Neural progenitor cell (in vitro differentiated cells): Measurements from ENCODE around the gene ATG5. TPM values are rescaled to one million over a fixed set of nuclear protein-coding genes. Genes with fewer than 3 reads are reported as not detected.

Source experiments
- DNase-seq: peaks from one replicate; pipeline ENCODE4 v3.0.0-alpha.2; 2016; ENCODE audit warnings: low spot score
- H2AFZ ChIP-seq: fragments of 200-600 bp; sonication (generic); replicated peaks from 2 replicates; pipeline ENCODE4 v1.6.1; 2016; ENCODE audit warnings: antibody characterized with exemption
- H3F3A ChIP-seq: fragments of 200-600 bp; sonication (generic); 2 replicates; pipeline ENCODE4 v1.6.1; 2016; ENCODE audit warnings: antibody characterized with exemption, low read depth
- H3K27ac ChIP-seq: fragments of 200-600 bp; sonication (generic); 2 replicates; pipeline ENCODE4 v1.5.1; 2016; ENCODE audit warnings: mild to moderate bottlenecking
- H3K27me3 ChIP-seq: fragments of 200-600 bp; sonication (generic); 2 replicates; pipeline ENCODE4 v1.6.1; 2016; ENCODE audit warnings: mild to moderate bottlenecking, moderate library complexity
- H3K36me3 ChIP-seq: fragments of 200-600 bp; sonication (generic); 2 replicates; pipeline ENCODE4 v1.5.1; 2016
- H3K4me1 ChIP-seq: fragments of 200-600 bp; sonication (generic); 2 replicates; pipeline ENCODE4 v1.6.1; 2016; ENCODE audit warnings: mixed run types
- H3K4me2 ChIP-seq: fragments of 200-600 bp; sonication (generic); 2 replicates; pipeline ENCODE4 v1.6.1; 2016
- H3K4me3 ChIP-seq: fragments of 200-600 bp; sonication (generic); 2 replicates; pipeline ENCODE4 v1.5.1; 2016
- H3K79me2 ChIP-seq: fragments of 200-600 bp; sonication (generic); 2 replicates; pipeline ENCODE4 v1.6.1; 2016; ENCODE audit warnings: low read depth
- H3K9ac ChIP-seq: fragments of 200-600 bp; sonication (generic); 2 replicates; pipeline ENCODE4 v1.6.1; 2016
- H3K9me3 ChIP-seq: fragments of 200-600 bp; sonication (generic); 2 replicates; pipeline ENCODE4 v1.5.1; 2016; ENCODE audit warnings: low read depth
- H4K20me1 ChIP-seq: fragments of 200-600 bp; sonication (generic); 2 replicates; pipeline ENCODE4 v1.6.1; 2016; ENCODE audit warnings: low read depth
- H3K27ac Mint-ChIP-seq: 3 replicates; pipeline ENCODE4 v1.8.0; 2021; ENCODE audit warnings: mixed read lengths
- H3K27me3 Mint-ChIP-seq: 2 replicates; pipeline ENCODE4 v1.8.0; 2022; ENCODE audit warnings: low read depth, mild to moderate bottlenecking, inconsistent platforms, moderate library complexity, mixed read lengths; ENCODE audit not compliant: insufficient read depth
- H3K36me3 Mint-ChIP-seq: 3 replicates; pipeline ENCODE4 v1.8.0; 2021; ENCODE audit warnings: mixed read lengths
- H3K4me1 Mint-ChIP-seq: 3 replicates; pipeline ENCODE4 v1.8.0; 2021; ENCODE audit warnings: mixed read lengths
- H3K4me3 Mint-ChIP-seq: 3 replicates; pipeline ENCODE4 v1.8.0; 2021; ENCODE audit warnings: mild to moderate bottlenecking, moderate library complexity, mixed read lengths
- H3K9me3 Mint-ChIP-seq: 3 replicates; pipeline ENCODE4 v1.8.0; 2020; ENCODE audit warnings: mixed read lengths
- EZH2 ChIP-seq: fragments of 200-600 bp; sonication (generic); IDR thresholded peaks from 2 replicates; pipeline ENCODE4 v1.6.1; 2017; ENCODE audit warnings: antibody characterized with exemption, mild to moderate bottlenecking, moderate library complexity
- EZH2phosphoT487 ChIP-seq: fragments of 200-600 bp; sonication (generic); IDR thresholded peaks from 2 replicates; pipeline ENCODE4 v1.6.1; 2017; ENCODE audit warnings: antibody characterized with exemption
- total RNA-seq: library from RNA; depleted of rRNA; stranded (reverse); fragments of >200 nt; gene quantifications from 2 replicates; pipeline ENCODE4 v1.2.3, GENCODE V29; 2015; ENCODE audit warnings: low replicate concordance
- TF ChIP-seq, protein P1 (sequence below): fragments of 200-600 bp; sonication (generic); IDR thresholded peaks from 2 replicates; pipeline ENCODE4 v1.5.1; 2017; ENCODE audit warnings: antibody characterized with exemption, mild to moderate bottlenecking

ATG5 gene
- total RNA-seq, 1 donor from 2014 or later: 45.0 TPM

- no peak overlapping the region for H3K9ac ChIP-seq
- no peak overlapping the region for H2AFZ ChIP-seq
- H3K27me3 ChIP-seq: no peaks in the 10 kb centered on the region
- H3K9me3 ChIP-seq: no peaks in the 10 kb centered on the region
- Mint-ChIP-seq H3K4me3 (no peak overlapping the region), H3K9me3 (no peaks in the 10 kb centered on the region), H3K36me3 (no peaks in the 10 kb centered on the region), H3K27me3 (peaks cover 6% of the 10 kb centered on the region), H3K27ac (no peak overlapping the region), H3K4me1 (no peaks in the 10 kb centered on the region)
- no peak overlapping the region for H3K4me3 ChIP-seq
- DNase-seq: no peak
- no peaks in the 10 kb centered on the region for H3K4me1 ChIP-seq
- H3K36me3 ChIP-seq: no peaks in the 10 kb centered on the region
- no peak for TF ChIP-seq EZH2
- no peak for TF ChIP-seq EZH2phosphoT487
- TF ChIP-seq, protein P1, sequence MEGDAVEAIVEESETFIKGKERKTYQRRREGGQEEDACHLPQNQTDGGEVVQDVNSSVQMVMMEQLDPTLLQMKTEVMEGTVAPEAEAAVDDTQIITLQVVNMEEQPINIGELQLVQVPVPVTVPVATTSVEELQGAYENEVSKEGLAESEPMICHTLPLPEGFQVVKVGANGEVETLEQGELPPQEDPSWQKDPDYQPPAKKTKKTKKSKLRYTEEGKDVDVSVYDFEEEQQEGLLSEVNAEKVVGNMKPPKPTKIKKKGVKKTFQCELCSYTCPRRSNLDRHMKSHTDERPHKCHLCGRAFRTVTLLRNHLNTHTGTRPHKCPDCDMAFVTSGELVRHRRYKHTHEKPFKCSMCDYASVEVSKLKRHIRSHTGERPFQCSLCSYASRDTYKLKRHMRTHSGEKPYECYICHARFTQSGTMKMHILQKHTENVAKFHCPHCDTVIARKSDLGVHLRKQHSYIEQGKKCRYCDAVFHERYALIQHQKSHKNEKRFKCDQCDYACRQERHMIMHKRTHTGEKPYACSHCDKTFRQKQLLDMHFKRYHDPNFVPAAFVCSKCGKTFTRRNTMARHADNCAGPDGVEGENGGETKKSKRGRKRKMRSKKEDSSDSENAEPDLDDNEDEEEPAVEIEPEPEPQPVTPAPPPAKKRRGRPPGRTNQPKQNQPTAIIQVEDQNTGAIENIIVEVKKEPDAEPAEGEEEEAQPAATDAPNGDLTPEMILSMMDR: no peak
- no peaks in the 10 kb centered on the region for H3F3A ChIP-seq
- H3K79me2 ChIP-seq: no peaks in the 10 kb centered on the region
- no peaks in the 10 kb centered on the region for H4K20me1 ChIP-seq
- no peak overlapping the region for H3K27ac ChIP-seq
- no peak overlapping the region for H3K4me2 ChIP-seq
Observed at GRCh38 chr6:106370639-106371038, 45.1 kb upstream of the ATG5 start.

DNA sequence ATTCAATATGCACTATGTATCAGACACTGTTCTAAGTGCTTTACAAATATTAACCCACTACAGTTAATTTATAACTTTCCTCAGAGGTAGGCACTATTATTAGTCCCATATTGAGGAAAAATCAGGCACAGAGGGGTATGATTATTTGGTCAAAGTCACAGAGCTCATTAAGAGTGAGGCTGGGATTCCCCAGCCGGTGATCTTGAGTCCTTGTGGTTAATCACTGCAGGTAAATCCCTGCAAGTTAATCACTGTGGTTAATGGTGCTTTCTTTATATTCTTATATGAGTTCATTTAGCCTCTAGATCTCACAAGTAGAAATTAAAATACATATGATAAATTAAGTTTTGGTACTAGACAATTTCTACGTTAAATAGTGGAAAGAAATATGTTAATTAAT is 44.2 kb upstream of the ATG5 start:
- no peaks in the 10 kb centered on the region for H3K9me3 ChIP-seq
- H3K4me1 ChIP-seq: no peaks in the 10 kb centered on the region
- Mint-ChIP-seq H3K27ac (no peak overlapping the region), H3K4me1 (no peaks in the 10 kb centered on the region), H3K9me3 (no peaks in the 10 kb centered on the region), H3K27me3 (peaks cover 7% of the 10 kb centered on the region), H3K36me3 (no peaks in the 10 kb centered on the region), H3K4me3 (no peak overlapping the region)
- H3K36me3 ChIP-seq: no peaks in the 10 kb centered on the region
- no peak for DNase-seq
- no peak overlapping the region for H3K27ac ChIP-seq
- no peaks in the 10 kb centered on the region for H4K20me1 ChIP-seq
- H3K4me2 ChIP-seq: no peak overlapping the region
- H2AFZ ChIP-seq: no peak overlapping the region
- H3K4me3 ChIP-seq: no peak overlapping the region
- H3K79me2 ChIP-seq: no peaks in the 10 kb centered on the region
- no peak overlapping the region for H3K9ac ChIP-seq
- TF ChIP-seq, protein P1: no peak
- no peak for TF ChIP-seq EZH2phosphoT487
- no peak for TF ChIP-seq EZH2
- no peaks in the 10 kb centered on the region for H3F3A ChIP-seq
- no peaks in the 10 kb centered on the region for H3K27me3 ChIP-seq

DNA sequence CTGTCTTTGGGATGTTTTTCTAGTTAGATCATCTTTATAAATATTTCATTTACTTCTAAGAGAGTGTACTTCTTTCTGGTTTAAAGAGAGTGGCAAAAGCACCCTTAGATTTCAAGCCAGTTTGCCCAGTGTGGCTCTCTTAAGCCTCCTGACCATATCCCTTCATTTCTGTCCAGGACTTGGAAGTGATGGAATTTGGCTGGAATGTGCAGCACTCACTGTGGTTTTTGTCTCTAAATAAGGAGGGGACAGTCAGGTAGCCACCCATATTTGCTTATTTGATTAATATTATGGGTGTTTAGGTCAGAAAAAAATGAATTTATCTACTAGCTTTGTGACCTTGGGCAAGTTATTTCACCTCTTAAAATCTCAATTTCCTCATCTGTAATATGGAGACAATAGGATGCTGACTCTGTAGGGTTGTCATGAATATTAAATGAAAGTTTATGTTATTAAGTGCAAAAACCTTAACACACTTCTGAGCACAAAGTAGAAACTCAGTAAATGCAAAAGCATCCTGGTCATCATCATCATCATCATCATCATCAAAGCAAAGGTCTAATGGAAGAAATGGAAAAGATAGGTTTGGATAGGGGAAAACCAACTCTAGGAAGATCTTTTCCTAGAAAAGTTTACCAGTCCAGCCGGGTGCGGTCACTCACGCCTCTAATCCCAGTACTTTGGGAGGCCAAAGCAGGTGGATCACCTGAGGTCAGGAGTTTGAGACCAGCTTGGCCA is 38.0 kb upstream of the ATG5 start:
- H3K27me3 Mint-ChIP-seq: peaks cover 19% of the 10 kb centered on the region

More for the DNA sequence above, 38.0 kb upstream of the ATG5 start:
- Mint-ChIP-seq H3K36me3 (no peaks in the 10 kb centered on the region), H3K4me1 (peaks cover 9% of the 10 kb centered on the region), H3K27ac (no peak overlapping the region), H3K4me3 (no peak overlapping the region), H3K9me3 (no peaks in the 10 kb centered on the region)
- H3K9ac ChIP-seq: no peak overlapping the region
- H3K36me3 ChIP-seq: no peaks in the 10 kb centered on the region
- H2AFZ ChIP-seq: no peak overlapping the region
- H3K4me2 ChIP-seq: no peak overlapping the region
- H3F3A ChIP-seq: peaks cover 10% of the 10 kb centered on the region
- H3K4me1 ChIP-seq: no peaks in the 10 kb centered on the region
- TF ChIP-seq EZH2phosphoT487 (no peak), EZH2 (no peak)
- TF ChIP-seq, protein P1: no peak
- no peaks in the 10 kb centered on the region for H3K79me2 ChIP-seq
- H3K9me3 ChIP-seq: no peaks in the 10 kb centered on the region
- peaks cover 41% of the 10 kb centered on the region for H3K27me3 ChIP-seq
- no peaks in the 10 kb centered on the region for H4K20me1 ChIP-seq
- no peak overlapping the region for H3K4me3 ChIP-seq
- no peak for DNase-seq
- H3K27ac ChIP-seq: no peak overlapping the region
